HepG2 (cell line): ENCODE data around the gene GSC2. TPM values are rescaled to one million over a fixed set of nuclear protein-coding genes. Genes with fewer than 3 reads are reported as not detected.

Source experiments
- ARHGAP35 ChIP-seq: sonication (generic); formaldehyde crosslinking; IDR thresholded peaks from 2 replicates; pipeline ENCODE4 v1.9.0; 2022; ENCODE audit warnings: mild to moderate bottlenecking, inconsistent platforms, moderate library complexity, missing genetic modification reagents, borderline replicate concordance
- ATF6 ChIP-seq: sonication (generic); formaldehyde crosslinking; conservative IDR thresholded peaks from 2 replicates; pipeline ENCODE4 v1.4.0; 2020; ENCODE audit warnings: missing genetic modification reagents
- CENPBD1 ChIP-seq: sonication (generic); formaldehyde crosslinking; IDR thresholded peaks from 2 replicates; pipeline ENCODE4 v1.8.0; 2022; ENCODE audit warnings: missing genetic modification reagents, low read depth, mild to moderate bottlenecking, borderline replicate concordance
- GATAD1 ChIP-seq: IDR thresholded peaks from 2 replicates; pipeline ENCODE4 v1.6.1; 2016; ENCODE audit warnings: missing genetic modification reagents, missing compliant biosample characterization
- ISL2 ChIP-seq: sonication (generic); formaldehyde crosslinking; IDR thresholded peaks from 2 replicates; pipeline ENCODE4 v1.5.0; 2020; ENCODE audit warnings: missing genetic modification reagents
- MAFG ChIP-seq: sonication (generic); formaldehyde crosslinking; IDR thresholded peaks from 2 replicates; pipeline ENCODE4 v1.5.1; 2020; ENCODE audit warnings: mild to moderate bottlenecking, missing genetic modification reagents
- THRA ChIP-seq: sonication (generic); formaldehyde crosslinking; IDR thresholded peaks from 2 replicates; pipeline ENCODE4 v1.4.0; 2020; ENCODE audit warnings: missing genetic modification reagents, borderline replicate concordance
- XBP1 ChIP-seq: sonication (generic); formaldehyde crosslinking; IDR thresholded peaks from 2 replicates; pipeline ENCODE4 v1.5.0; 2020; ENCODE audit warnings: missing genetic modification reagents
- ZGPAT ChIP-seq: IDR thresholded peaks from 2 replicates; pipeline ENCODE4 v1.6.1; 2016; ENCODE audit warnings: mild to moderate bottlenecking
- ZNF30 ChIP-seq: sonication (generic); formaldehyde crosslinking; IDR thresholded peaks from 2 replicates; pipeline ENCODE4 v1.5.0; 2020; ENCODE audit warnings: mild to moderate bottlenecking, missing genetic modification reagents
- ZNF331 ChIP-seq: sonication (generic); formaldehyde crosslinking; IDR thresholded peaks from 2 replicates; pipeline ENCODE4 v1.4.0; 2020; ENCODE audit warnings: missing genetic modification reagents
- ZNF441 ChIP-seq: sonication (generic); formaldehyde crosslinking; IDR thresholded peaks from 2 replicates; pipeline ENCODE4 v1.7.0; 2021; ENCODE audit warnings: missing genetic modification reagents, borderline replicate concordance
- ZNF513 ChIP-seq: sonication (generic); formaldehyde crosslinking; conservative IDR thresholded peaks from 2 replicates; pipeline ENCODE4 v1.5.0; 2020; ENCODE audit warnings: missing genetic modification reagents
- ZNF564 ChIP-seq: sonication (generic); formaldehyde crosslinking; IDR thresholded peaks from 2 replicates; pipeline ENCODE4 v1.8.1; 2023; ENCODE audit warnings: mild to moderate bottlenecking, missing genetic modification reagents
- ZSCAN12 ChIP-seq: sonication (generic); formaldehyde crosslinking; IDR thresholded peaks from 2 replicates; pipeline ENCODE4 v1.9.0; 2021; ENCODE audit warnings: mild to moderate bottlenecking, missing genetic modification reagents
- ZZZ3 ChIP-seq: sonication (generic); formaldehyde crosslinking; IDR thresholded peaks from 2 replicates; pipeline ENCODE4 v1.4.0; 2020; ENCODE audit warnings: missing genetic modification reagents, mild to moderate bottlenecking, borderline replicate concordance
- polyA plus RNA-seq, 8 experiments: library from polyadenylated mRNA; depleted of rRNA in 3 of 8; stranded (reverse) in 7 of 8; unstranded in 1 of 8; fragments of >200 nt; fragmentation: Illumina TruSeq in 4 of 8; extraction: Trizol in 4 of 8; gene quantifications; 2 replicates each; pipeline versions ENCODE4 v1.2.1 to v1.2.3, GENCODE V29; 2011 to 2016; ENCODE audit warnings: low read depth in 4 of 8, missing spikeins in 1 of 8, mixed read lengths in 1 of 8; ENCODE audit not compliant: insufficient read depth in 1 of 8
- total RNA-seq, 5 experiments: library from RNA; depleted of rRNA; stranded (reverse); fragments of >200 nt; fragmentation: Illumina TruSeq; extraction: Trizol; gene quantifications; 2 replicates each; pipeline ENCODE4 v1.2.3, GENCODE V29; 2016; ENCODE audit warnings: low read depth in 1 of 5

The GSC2 gene
- total and polyA plus RNA-seq, 2 of the 13 experiments (the other 11 are each of a cell fraction or from before 2014, with no cell fraction given), result not detected

- TF ChIP-seq THRA, result peak; percentile 56; the same call in 1 of the 2 replicates
- TF ChIP-seq ISL2 (CRISPR knock-in tag), result peak; percentile 61; the same call in 1 of the 2 replicates
- no peak for TF ChIP-seq ARHGAP35 (CRISPR knock-in tag)
- TF ChIP-seq ZNF564 (CRISPR knock-in tag), result 0 out of 2 replicates have a peak, but pooled peaks have one; percentile 45
- no peak for TF ChIP-seq MAFG (CRISPR knock-in tag)
- no peak for TF ChIP-seq ATF6 (CRISPR knock-in tag)
- TF ChIP-seq ZNF513 (CRISPR knock-in tag), result no peak
- peak; percentile 50; the same call in 1 of the 2 replicates for TF ChIP-seq ZNF441 (CRISPR knock-in tag)
- TF ChIP-seq ZGPAT (CRISPR knock-in tag), result peak; percentile 55; the same call in 1 of the 2 replicates
- TF ChIP-seq GATAD1, result peak; percentile 39; the same call in 1 of the 2 replicates
- TF ChIP-seq ZNF331 (CRISPR knock-in tag), result peak; percentile 71
- no peak for TF ChIP-seq CENPBD1
- TF ChIP-seq ZNF30 (CRISPR knock-in tag), result no peak
- peak; percentile 49; the same call in 1 of the 2 replicates for TF ChIP-seq XBP1 (CRISPR knock-in tag)
- no peak for TF ChIP-seq ZZZ3 (CRISPR knock-in tag)
- peak; percentile 74; the same call in 1 of the 2 replicates for TF ChIP-seq ZSCAN12
These were observed 28.8 kb upstream of the GSC2 start, which contains the start of gene SLC25A1 (continued) for GRCh38 chr22:19178657-19179496.
